Common myeloid progenitor, CD34-positive (primary cell): Measurements from ENCODE around the gene GABBR2.

Source experiments
- CTCF ChIA-PET: fragments of 350-600 bp; sonication (Branson Sonifier 250); formaldehyde crosslinking; loops from one replicate; lab custom pipeline; 2021; ENCODE audit warnings: antibody characterized with exemption; lab: Charles Lee
- POLR2A ChIA-PET: fragments of 350-600 bp; sonication (Branson Sonifier 250); formaldehyde crosslinking; loops from one replicate; lab custom pipeline; 2021; ENCODE audit warnings: antibody characterized with exemption; lab: Charles Lee
- DNase-seq, 3 donors: peaks; one replicate each; pipeline versions ENCODE4 v3.0.0 to v3.0.0-alpha.2; 2013
- H3K27ac ChIP-seq, 2 experiments: 1 replicate in 1 of 2; 2 replicates in 1 of 2; pipeline ENCODE4 v1.7.0; 2013; ENCODE audit warnings: inconsistent platforms in 2 of 2, low read length in 2 of 2, mild to moderate bottlenecking in 2 of 2, low read depth in 1 of 2, moderate library complexity in 1 of 2; ENCODE audit not compliant: severe bottlenecking in 2 of 2, insufficient read depth in 1 of 2, poor library complexity in 1 of 2
- H3K27me3 ChIP-seq, 5 experiments: replicated peaks in 2 of 5; 1 replicate in 3 of 5; 2 replicates in 2 of 5; pipeline versions ENCODE4 v1.6.1 to v1.7.0; 2013; ENCODE audit warnings: low read length in 4 of 5, mild to moderate bottlenecking in 2 of 5, moderate library complexity in 2 of 5, inconsistent platforms in 1 of 5; ENCODE audit not compliant: insufficient read depth in 5 of 5, control insufficient read depth in 4 of 5
- H3K36me3 ChIP-seq, 4 experiments: 1 replicate in 2 of 4; 2 replicates in 2 of 4; pipeline versions ENCODE4 v1.6.1 to v1.7.0; 2013; ENCODE audit warnings: low read length in 3 of 4, control low read depth in 1 of 4, mild to moderate bottlenecking in 1 of 4; ENCODE audit not compliant: control insufficient read depth in 4 of 4, insufficient read depth in 4 of 4
- H3K4me1 ChIP-seq, 4 experiments: 1 replicate in 3 of 4; 2 replicates in 1 of 4; pipeline versions ENCODE4 v1.6.1 to v1.7.1; 2013; ENCODE audit warnings: low read length in 3 of 4, mild to moderate bottlenecking in 3 of 4, control low read depth in 1 of 4, inconsistent platforms in 1 of 4, moderate library complexity in 1 of 4; ENCODE audit not compliant: control insufficient read depth in 4 of 4, insufficient read depth in 4 of 4; ENCODE audit errors: control extremely low read depth in 1 of 4
- H3K4me3 ChIP-seq, 7 experiments: 1 replicate in 4 of 7; 2 replicates in 3 of 7; pipeline versions ENCODE4 v1.5.1 to v1.7.0; 2013; ENCODE audit warnings: mild to moderate bottlenecking in 7 of 7, low read length in 6 of 7, moderate library complexity in 6 of 7, inconsistent platforms in 2 of 7, low read depth in 2 of 7, control low read depth in 1 of 7; ENCODE audit not compliant: insufficient read depth in 4 of 7, control insufficient read depth in 1 of 7; ENCODE audit errors: extremely low read depth in 1 of 7
- H3K9me3 ChIP-seq, 5 experiments: 1 replicate in 4 of 5; 2 replicates in 1 of 5; pipeline versions ENCODE4 v1.6.1 to v1.7.1; 2013; ENCODE audit warnings: low read length in 4 of 5, mild to moderate bottlenecking in 2 of 5, inconsistent platforms in 1 of 5, low read depth in 1 of 5, moderate library complexity in 1 of 5; ENCODE audit not compliant: control insufficient read depth in 4 of 5, insufficient read depth in 2 of 5; ENCODE audit errors: control extremely low read depth in 1 of 5
- WGBS: methylation state at CpG from one replicate; pipeline ENCODE4 v1.1.5; 2013; ENCODE audit not compliant: insufficient coverage; 5-methylcytosine and 5-hydroxymethylcytosine counted together

GABBR2 gene

GRCh38 chr9:98262056-98262455 lies 446.7 kb downstream of the GABBR2 start:
- Histone ChIP-seq H3K27me3 (no peaks in the 10 kb centered on the region), H3K4me3 (no peak overlapping the region), H3K27ac (no peak overlapping the region), H3K4me1 (peaks cover 0 to 3% (median 3%) of the 10 kb centered on the region in 4 experiments), H3K9me3 (no peaks in the 10 kb centered on the region), H3K36me3 (no peaks in the 10 kb centered on the region)
- 83% methylated on average over 2 of the region's 3 CpGs for WGBS
- ChIA-PET POLR2A (no interaction called here), CTCF (interaction anchor here (1.1 to 4.4 kb wide), 5 partner anchors 55 to 373 kb away, joined by 3 to 52 read pairs (median 3); no protein-coding TSS in a partner anchor)
- no peak for DNase-seq

GRCh38 chr9:98260635-98261034 lies 448.1 kb downstream of the GABBR2 start:
- peaks cover 2 to 11% (median 5%) of the 10 kb centered on the region in 4 experiments for H3K4me1 ChIP-seq
- no peak overlapping the region for H3K27ac ChIP-seq
- CTCF ChIA-PET = interaction anchor here (1.8 kb wide), 1 partner anchor 37 kb away, joined by 7 read pairs; no protein-coding TSS in a partner anchor
- no peaks in the 10 kb centered on the region for H3K27me3 ChIP-seq
- WGBS = 96% methylated on average over 4 of the region's 5 CpGs
- H3K9me3 ChIP-seq = no peaks in the 10 kb centered on the region
- H3K4me3 ChIP-seq = no peak overlapping the region
- no peaks in the 10 kb centered on the region for H3K36me3 ChIP-seq
- no peak for DNase-seq
- POLR2A ChIA-PET = no interaction called here

GRCh38 chr9:98259791-98260190 lies 448.9 kb downstream of the GABBR2 start:
- ChIA-PET CTCF (interaction anchor here (0.9 to 1.8 kb wide), 5 partner anchors 19 to 141 kb away, joined by 3 to 7 read pairs (median 5); partner anchors contain the start of gene TRIM14), POLR2A (no interaction called here)
- no peaks in the 10 kb centered on the region for H3K36me3 ChIP-seq
- no CpG with 5 or more reads among the region's 3 CpGs for WGBS
- H3K9me3 ChIP-seq = no peaks in the 10 kb centered on the region
- no peak overlapping the region for H3K27ac ChIP-seq
- peaks cover 2 to 17% (median 7%) of the 10 kb centered on the region in 4 experiments for H3K4me1 ChIP-seq
- peaks cover 0 to 3% (median 0%) of the 10 kb centered on the region in 5 experiments for H3K27me3 ChIP-seq
- no peak overlapping the region for H3K4me3 ChIP-seq
- DNase-seq = no peak

- POLR2A ChIA-PET = interaction anchor here (0.6 to 1.5 kb wide), 5 partner anchors 9 to 564 kb away, joined by 3 to 14 read pairs (median 4); no protein-coding TSS in a partner anchor
- DNase-seq = peak; percentile 35 to 72 (median 69)
- peaks cover 6 to 30% (median 26%) of the 10 kb centered on the region in 4 experiments for H3K4me1 ChIP-seq
- H3K4me3 ChIP-seq = peak overlapping the region; percentile 87 to 97 (median 94)
- H3K9me3 ChIP-seq = no peaks in the 10 kb centered on the region
- H3K36me3 ChIP-seq = peaks cover 0 to 7% (median 3%) of the 10 kb centered on the region in 4 experiments
- CTCF ChIA-PET = interaction anchor here (0.6 to 3.2 kb wide), 12 partner anchors 9 to 183 kb away, joined by 3 to 13 read pairs (median 6); no protein-coding TSS in a partner anchor
- WGBS = 0% methylated on average over 4 of the region's 12 CpGs
- peak overlapping the region; percentile 66 to 88 for H3K27ac ChIP-seq
- peaks cover 0 to 4% (median 0%) of the 10 kb centered on the region in 5 experiments for H3K27me3 ChIP-seq
Measured at GRCh38 chr9:98256756-98257155, 452.0 kb downstream of the GABBR2 start.

- CTCF ChIA-PET = interaction anchor here (0.7 to 4.0 kb wide), 12 partner anchors 8 to 204 kb away, joined by 3 to 19 read pairs (median 5); no protein-coding TSS in a partner anchor
- under 1% methylated on average over 59 of the region's 64 CpGs for WGBS
Measured at GRCh38 chr9:98255578-98256296, 453.0 kb downstream of the GABBR2 start, which contains the start of gene TBC1D2. Gene TBC1D2 (minus strand): TSS chr9:98255649. CDS start chr9:98255541, 108 bp downstream.

GRCh38 chr9:98255061-98255577 lies 453.6 kb downstream of the GABBR2 start:
- ChIA-PET POLR2A (interaction anchor here (0.6 to 1.5 kb wide), 3 partner anchors 7 to 136 kb away, joined by 3 to 5 read pairs (median 4); partner anchors contain the start of gene TRIM14), CTCF (interaction anchor here (0.7 to 4.0 kb wide), 8 partner anchors 8 to 204 kb away, joined by 3 to 19 read pairs (median 4); no protein-coding TSS in a partner anchor)
- Histone ChIP-seq H3K9me3 (no peaks in the 10 kb centered on the region), H3K4me3 (peak overlapping the region; percentile 87 to 97 (median 94)), H3K27ac (peak overlapping the region in 1 of 2 experiments; percentile 60), H3K27me3 (peaks cover 0 to 4% (median 0%) of the 10 kb centered on the region in 5 experiments), H3K4me1 (peaks cover 6 to 33% (median 30%) of the 10 kb centered on the region in 4 experiments), H3K36me3 (peaks cover 0 to 11% (median 4%) of the 10 kb centered on the region in 4 experiments)
- WGBS = 0% methylated on average over 33 of the region's 36 CpGs
- DNase-seq = peak in 2 of 3 donors; percentile 61 to 73

More at GRCh38 chr9:98255578-98256296, 453.0 kb downstream of the GABBR2 start, which contains the start of gene TBC1D2:
- H3K4me1 ChIP-seq = peaks cover 6 to 30% (median 27%) of the 10 kb centered on the region in 4 experiments
- H3K27ac ChIP-seq = peak within 1 kb of the TSS; percentile 66 to 88
- H3K27me3 ChIP-seq = peaks cover 0 to 4% (median 0%) of the 10 kb centered on the region in 5 experiments
- H3K36me3 ChIP-seq = peaks cover 0 to 11% (median 4%) of the 10 kb centered on the region in 4 experiments
- no peaks in the 10 kb centered on the region for H3K9me3 ChIP-seq
- DNase-seq = peak; percentile 96 to 98 (median 98)
- POLR2A ChIA-PET = interaction anchor here (0.8 to 1.5 kb wide), 2 partner anchors 8 to 137 kb away, joined by 3 to 5 read pairs; partner anchors contain the start of gene TRIM14
- peak within 1 kb of the TSS; percentile 87 to 97 (median 94) for H3K4me3 ChIP-seq
